Pons (tissue), 1 donor: ENCODE results near the gene OR4D9.
"Not testable (repeated sequence)": the region's sequence is repeated elsewhere in the genome, so short reads cannot be mapped to it uniquely, and the experiment has no call there.

Experiments
- DNase-seq: peaks from one replicate; pipeline ENCODE4 v3.0.0-alpha.2; 2016; ENCODE audit warnings: low spot score

OR4D9 gene

DNA sequence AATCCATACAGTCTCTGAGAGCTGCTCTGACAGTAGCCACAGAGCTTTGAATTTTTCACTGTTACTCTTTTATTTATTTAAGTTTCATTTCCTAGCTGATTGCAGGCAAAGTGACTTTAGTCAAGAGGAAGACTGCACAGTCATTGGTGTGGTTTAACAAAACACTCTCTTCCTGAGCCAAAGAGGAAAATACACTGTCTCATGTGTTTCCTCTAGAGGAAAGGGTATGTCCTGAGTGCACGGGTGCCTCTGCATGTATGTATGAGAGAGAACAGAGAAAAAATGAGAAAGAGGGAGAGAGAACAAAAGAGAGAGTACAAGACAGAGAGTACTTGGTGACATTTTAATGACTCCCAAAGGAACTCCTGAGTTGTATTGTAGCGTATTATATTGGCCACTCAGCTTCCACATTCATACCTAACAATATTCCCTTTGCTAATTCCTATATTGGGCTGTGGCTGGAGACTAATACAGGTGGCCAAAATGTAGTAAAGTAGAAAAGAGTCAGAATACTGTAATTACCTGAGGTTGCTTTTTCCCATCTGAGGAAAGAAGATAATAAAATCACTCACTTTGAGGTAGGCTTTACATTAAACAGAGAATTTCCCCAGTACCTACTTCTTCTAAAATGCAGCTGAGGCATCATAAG lies at the start of gene OR4D9:
Gene OR4D9 (plus strand): TSS at position 599 of the 649 bp plus-strand sequence. CDS start 3,374 bp downstream, outside the sequence.
- DNase-seq: peak; percentile 19

DNA sequence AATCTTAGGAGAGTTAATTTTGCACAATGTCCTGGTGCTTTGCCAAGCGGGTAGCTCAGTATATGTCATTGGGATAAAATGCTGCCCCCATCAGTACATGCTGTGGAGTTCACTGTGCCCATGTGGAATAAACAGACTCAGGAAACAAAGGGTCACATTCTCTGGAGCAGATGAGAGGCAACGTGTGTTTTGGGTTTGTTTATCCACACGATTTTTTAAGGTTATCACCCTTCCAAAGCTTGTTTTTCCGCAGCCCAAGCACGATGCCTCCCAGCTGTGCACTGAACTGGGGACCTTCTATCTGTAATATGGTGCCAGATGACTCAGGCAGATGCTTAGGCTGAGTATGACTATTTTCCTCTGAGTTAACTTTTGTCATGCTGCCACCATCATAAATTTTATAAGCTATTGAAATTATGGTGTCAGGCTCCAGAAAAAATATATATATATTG lies 48.1 kb upstream of the OR4D9 start:
- no peak for DNase-seq

DNA sequence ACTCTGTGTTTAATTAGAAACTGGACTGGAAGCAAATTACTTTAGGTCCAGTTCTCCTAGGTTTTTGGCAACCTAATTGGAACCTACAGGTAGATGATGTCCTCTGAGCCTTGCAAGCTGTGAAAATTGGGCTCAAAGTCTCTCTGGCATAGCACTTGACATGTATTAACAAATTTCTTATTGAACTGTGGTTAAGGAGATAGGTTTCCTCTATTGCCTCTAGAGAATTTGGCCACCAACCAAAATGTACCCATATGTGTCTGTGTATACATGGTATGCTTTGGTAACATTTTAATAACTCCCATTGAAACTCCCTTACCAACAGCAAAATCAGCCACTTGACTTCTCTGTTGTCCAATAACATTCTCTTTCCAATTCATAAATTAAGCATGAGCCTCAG lies 38.3 kb upstream of the OR4D9 start, which contains the start of gene OR4D10:
Gene OR4D10 (plus strand): TSS at position 301 of the 400 bp plus-strand sequence. CDS start 4,115 bp downstream, outside the sequence.
- no peak for DNase-seq

DNA sequence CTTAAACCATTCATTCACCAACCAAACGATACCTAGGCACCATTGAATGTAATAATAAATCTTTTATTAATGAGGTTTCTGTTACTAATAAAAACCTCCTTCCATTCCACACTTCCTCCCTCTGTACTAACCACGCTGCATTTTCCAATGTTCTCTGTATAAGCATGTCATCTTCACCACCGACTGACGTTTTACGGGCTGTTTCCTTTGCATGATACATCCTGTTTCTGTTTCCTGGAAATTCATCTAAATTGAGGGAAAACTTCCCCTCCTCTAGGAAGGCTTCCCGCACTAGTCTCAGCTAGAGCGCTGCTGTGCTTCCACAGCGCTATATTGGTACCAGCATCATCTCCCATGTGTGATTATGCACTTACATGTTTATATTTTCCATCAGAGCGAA lies 36.2 kb upstream of the OR4D9 start:
- no peak for DNase-seq

DNA sequence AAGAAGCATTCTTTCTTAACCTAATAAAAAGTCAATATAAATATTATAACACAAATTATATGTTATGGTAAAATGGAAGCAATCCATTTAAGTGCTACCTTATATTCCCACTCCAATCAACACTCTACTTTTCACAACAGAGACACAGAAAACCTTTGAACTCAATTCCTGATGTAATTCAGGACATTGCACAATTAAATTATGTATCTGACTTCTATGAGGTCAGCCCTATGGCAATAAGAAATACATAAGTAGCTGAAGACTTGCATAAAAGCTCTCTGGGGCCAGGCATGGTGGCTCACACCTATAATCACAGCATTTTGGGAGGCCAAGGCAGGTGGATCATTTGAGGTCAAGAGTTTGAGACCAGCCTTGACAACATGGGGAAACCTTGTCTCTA lies 31.4 kb upstream of the OR4D9 start:
- DNase-seq: no peak

DNA sequence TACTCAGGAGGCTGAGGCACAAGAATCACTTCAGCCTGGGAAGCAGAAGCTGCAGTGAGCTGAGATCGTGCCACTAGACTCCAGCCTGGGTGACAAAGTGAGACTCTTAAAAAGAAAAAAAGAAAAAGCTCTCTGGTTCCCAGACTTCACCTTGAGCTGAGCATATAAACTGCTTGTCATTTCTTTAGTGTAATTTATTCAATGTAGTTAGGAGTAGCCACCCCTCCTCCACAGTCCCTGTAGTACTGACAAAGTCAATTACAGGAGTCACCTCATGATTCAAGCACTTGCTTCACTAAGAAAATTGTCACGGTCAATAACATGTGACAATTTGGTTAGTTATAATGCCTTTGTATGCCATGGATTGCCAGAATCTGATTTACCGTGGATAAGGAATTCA lies 31.0 kb upstream of the OR4D9 start:
- DNase-seq: no peak

DNA sequence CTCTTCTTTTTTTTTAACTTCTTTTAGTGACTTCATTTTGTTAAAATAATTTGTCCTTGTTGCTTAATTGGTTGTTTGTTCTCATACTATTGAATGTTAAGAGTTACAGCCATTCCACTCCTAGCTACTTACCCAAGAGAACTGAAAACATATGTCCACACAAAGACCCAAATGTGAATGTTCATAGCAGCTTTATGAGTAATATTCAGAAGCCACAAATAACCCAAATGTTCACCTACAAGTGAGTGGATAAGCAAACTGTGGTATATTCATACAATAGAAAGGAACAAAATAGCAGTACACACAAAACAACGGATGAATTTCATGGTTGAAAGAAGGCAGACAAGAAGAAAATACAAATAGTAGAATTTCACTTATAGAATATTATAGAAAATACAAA lies 9.4 kb upstream of the OR4D9 start:
- no peak for DNase-seq

DNA sequence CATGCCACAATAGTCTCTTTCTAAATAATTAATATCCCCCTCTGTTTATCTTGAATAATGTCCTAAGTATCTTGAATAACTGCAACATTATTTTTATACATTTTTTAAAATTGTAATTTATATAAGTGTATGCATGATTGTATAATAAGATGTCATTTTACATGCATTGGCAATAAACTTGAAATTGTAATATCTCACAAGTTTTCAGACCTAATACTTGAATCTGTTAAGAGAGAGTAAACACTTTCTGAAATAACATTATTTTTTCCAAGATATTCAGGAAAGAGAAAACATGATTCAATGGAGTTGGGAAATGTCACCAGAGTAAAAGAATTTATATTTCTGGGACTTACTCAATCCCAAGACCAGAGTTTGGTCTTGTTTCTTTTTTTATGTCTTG lies 8.1 kb upstream of the OR4D9 start, which contains the start of gene OR4D11:
Gene OR4D11 (plus strand): TSS at position 301 of the 400 bp plus-strand sequence. CDS start 0 bp downstream, at position 301.
- DNase-seq: no peak

DNA sequence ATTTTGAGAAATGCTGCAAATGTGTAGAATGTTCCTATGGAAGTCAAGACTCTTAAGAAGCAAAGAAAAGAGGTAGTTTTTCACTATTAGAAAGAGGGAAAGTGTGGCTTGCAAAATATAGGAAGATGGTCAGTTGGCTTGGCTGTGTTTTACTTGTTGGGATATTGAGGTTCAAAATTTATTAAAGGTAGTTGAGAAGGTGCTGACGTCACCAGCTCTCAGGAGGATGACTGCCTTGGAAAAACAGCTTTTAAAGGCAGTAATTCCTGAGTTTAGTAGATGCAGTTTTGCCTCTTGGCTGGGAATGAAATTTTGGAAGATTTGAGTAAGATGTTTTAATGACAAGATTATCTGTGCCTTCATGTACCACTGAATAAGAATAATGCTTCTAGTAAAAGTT lies 336 bp downstream of the OR4D9 start:
- no peak for DNase-seq

DNA sequence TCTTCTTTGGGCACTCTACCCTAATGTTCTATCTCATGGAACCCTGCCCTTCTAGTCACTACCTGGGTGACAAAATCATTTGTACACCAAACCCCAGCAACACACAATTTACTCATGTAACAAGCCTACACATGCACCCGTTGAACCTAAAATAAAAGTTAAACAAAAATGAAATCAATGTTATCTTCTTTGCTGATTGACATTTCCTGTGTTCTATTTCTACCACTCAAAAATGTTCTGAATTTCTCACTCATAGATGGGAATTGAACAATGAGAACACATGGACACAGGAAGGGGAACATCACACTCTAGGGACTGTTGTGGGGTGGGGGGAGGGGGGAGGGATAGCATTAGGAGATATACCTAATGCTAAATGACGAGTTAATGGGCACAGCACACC lies 8.8 kb downstream of the OR4D9 start:
- DNase-seq: not testable (repeated sequence)

DNA sequence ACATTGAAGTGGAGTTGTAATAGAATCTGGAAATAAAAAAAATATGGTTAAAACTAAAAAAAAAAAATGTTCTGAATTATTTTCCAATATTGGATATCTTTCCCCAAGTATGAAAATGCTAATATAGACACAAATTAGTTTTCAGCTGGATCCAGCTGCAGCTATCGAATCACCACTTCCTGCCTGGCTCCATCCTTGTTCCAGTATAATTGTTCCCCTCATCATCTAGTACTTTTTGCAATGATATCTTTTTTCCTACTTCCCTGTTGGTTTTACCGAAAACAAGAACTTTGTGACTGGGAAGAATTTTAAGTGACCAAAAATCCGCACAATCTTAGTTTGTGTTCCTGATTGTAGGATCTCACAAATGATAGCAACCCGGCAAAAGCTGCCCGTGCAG lies 9.4 kb downstream of the OR4D9 start:
- no peak for DNase-seq

DNA sequence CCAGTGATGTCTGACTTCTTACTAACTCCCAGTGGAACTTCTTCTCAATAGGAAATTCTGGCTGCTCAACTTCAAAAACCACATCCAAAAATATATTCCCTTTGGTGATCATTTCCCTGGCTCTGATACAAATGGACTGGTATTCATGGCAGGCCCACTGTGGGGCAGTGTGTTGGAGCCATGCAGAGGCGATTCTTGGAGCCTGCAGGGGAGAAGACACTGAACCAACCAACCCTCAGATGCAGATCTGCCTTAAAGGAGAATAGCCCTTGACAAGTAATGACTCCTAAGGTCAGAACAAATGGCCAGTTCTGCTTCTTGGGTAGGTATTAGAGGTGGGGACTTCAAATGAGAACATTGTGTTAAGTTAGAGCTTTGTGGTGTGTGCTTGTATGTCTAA lies 12.2 kb downstream of the OR4D9 start:
- DNase-seq: no peak

DNA sequence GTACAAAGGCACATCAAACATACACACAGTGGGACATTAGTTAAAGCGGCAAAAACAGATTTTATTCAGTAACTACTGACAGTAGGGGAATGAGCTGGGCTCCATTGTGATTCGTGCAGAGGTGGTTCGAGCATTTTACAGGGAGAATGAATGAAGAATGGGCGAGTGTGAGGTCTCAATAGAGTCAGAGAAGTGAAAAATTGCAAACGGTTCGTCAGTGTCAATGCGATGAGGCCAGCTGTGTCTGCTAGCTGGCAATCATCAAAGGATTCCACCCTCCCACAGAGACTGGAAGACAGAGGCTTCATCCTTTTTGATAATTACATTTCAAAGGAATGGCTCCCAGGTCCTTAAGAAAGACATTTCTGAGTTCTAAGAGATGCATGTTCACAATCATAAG lies 17.4 kb downstream of the OR4D9 start:
- no peak for DNase-seq

DNA sequence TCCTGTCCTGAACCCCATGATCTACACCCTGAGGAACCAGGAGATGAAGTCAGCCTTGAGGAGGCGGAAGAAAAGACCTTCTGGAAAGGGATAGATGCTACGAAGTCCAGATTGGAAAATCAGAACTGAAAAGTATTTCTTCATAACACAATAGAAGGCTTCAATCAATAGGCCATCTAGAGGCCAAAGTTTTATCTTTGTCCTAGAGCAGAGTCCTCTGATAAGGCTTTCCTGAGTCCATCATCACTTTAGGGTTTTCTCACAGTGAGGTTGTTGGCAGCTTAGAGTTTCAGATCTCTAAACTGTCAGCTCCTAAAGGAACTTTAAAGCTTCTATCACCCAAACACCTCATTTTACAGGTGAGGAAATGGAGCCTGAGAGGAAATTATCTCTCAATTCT lies 21.3 kb downstream of the OR4D9 start:
- no peak for DNase-seq

DNA sequence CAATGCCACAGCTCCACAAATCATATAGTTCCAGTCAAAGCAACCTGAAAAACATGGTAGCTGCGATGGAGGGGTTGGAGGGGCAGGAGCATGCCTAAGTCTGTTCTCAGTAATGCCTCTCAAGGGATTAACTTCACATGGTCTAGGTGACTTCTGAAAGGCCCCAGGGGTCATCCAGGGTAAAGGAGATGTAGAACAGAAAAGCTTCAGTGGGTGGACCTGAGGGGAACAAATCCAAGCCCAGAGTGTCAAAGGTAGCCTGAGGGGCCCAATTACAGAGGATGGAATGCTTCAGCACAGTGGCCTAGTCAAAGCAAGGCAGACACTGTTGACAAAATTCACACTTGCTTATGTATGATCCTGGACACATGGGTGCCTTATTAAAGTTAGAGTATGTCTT lies 23.3 kb downstream of the OR4D9 start:
- no peak for DNase-seq

DNA sequence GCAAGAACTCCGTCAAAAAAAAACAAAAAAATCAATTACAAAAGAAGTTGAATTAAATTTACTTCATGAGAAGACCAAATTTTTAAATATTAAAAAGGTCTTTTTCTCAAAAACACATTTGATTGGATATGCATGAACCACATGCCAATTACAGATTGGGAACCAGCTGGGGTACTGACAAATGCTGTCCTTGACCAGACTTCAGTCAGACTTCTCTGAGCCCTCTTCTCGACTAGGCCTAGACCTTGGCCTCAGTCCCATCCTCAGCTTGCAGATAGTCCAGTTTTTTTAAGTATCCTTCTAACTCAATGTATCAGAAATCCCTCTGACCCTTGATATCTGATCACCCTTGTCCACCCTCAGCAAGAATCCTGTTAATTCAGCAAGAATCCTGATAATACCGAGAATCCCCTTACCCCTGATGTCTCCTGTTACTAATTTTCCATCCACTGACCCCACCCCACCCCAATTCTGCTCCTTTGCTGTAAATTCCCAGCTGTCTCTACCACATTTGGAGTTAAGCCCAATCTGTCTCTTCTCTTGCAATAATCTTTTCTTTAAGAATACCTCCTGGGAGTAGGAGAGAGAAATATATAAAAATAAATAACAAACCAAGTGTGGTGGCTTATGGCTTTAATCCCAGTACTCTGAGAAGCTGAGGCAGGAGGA lies 30.9 kb downstream of the OR4D9 start:
- no peak for DNase-seq

DNA sequence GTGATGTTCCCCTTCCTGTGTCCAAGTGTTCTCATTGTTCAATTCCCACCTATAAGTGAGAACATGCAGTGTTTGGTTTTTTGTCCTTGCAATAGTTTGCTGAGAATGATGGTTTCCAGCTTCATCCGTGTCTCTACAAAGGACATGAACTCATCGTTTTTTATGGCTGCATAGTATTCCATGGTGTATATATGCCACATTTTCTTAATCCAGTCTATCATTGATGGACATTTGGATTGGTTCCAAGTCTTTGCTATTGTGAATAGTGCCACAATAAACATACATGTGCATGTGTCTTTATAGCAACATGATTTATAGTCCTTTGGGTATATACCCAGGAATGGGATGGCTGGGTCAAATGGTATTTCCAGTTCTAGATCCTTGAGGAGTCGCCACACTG lies 32.4 kb downstream of the OR4D9 start:
- DNase-seq: not testable (repeated sequence)

DNA sequence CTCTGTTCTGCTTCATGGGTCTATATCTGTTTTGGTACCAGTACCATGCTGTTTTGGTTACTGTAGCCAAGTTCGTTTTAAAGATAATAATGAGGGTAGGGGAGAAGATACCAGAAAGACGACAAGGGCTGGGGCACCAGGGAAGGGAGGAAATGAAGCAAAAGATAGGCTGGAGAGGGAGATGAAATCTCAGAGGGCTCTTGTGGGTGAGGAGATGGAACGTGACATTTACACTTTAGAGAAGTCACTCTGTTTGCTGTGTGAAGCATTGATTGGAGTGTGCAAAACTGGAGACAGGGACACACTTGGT lies 33.5 kb downstream of the OR4D9 start:
- DNase-seq: no peak

DNA sequence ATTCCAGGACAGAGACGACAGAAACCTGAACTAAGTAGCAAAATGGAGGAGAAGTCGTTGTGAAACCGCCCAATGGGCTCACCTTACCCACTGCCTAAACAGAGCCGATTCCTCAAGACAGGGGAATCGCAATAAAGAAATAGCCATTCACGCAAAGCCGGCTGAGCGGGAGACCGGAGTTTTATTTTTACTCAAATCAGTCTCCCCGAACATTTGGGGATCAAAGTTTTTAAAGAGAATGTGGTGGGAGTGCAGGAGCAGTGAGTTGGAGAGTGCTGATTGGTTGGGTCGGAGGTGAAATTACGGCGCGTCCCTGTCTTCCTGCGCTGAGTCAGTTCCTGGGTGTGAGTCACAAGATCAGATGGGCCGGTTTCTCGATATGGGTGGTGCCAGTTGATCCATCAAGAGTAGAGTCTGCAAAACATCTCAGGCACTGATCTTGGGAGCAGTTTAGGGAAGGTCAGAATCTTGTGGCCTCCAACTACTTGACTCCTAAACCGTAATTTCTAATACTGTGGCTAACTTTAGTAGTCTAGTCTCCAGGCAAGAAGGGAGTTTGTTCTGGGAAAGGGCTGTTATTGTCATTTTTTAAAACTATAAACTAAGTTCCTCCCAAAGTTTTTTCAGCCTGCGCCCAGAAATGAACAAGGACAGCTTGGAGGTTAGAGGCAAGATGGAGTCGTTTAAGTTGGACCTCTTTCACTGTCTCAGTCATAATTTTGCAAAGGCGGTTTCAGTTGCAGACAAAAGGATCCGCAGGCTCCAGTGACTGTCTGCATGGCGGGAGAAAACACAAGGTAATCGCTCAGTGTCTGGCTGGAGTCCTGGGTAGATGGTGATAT lies 34.1 kb downstream of the OR4D9 start:
- DNase-seq: no peak

DNA sequence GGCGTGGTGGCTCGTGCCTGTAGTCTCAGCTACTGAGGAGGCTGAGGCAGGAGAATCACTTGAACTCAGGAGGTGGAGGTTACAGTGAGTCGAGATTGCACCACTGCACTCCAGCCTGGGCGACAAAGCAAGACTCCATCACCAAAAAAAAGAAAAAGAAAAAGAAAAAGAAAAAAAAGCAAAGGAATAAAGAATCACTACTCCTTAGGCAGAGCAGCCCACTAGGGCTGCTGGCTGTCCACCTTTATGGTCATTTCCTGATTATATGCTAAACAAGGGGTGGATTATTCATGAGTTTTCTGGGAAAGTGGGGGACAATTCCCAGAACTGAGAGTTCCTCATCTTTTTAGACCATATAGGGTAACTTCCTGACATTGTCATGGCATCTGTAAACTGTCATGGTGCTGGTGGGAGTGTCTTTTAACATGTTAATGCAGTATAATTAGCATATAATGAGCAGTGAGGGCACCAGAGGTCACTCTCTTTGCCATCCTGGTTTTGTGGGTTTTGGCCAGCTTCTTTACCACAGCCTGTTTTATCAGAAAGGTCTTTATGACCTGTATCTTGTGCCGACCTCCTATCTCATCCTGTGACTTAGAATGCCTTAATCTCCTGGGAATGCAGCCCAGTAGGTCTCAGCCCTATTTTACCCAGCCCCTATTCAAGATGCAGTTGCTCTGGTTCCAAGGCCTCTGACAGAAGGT lies 36.4 kb downstream of the OR4D9 start:
- not testable (repeated sequence) for DNase-seq

DNA sequence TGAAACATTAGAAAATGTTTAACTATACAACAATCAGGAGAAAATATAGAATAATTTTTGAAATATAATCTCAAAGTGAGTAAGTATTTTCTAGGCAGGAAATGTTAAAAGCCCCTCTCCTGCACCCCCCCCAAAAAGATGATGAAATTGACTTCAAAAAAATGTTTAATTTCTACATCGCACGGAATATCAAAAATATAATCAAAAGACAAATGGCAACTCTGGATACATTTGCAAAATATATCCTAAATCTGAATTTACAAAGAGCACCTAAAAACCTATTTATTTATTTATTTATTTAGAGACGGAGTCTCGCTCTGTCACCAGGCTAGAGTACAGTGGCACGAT lies 36.9 kb downstream of the OR4D9 start:
- DNase-seq: no peak

DNA sequence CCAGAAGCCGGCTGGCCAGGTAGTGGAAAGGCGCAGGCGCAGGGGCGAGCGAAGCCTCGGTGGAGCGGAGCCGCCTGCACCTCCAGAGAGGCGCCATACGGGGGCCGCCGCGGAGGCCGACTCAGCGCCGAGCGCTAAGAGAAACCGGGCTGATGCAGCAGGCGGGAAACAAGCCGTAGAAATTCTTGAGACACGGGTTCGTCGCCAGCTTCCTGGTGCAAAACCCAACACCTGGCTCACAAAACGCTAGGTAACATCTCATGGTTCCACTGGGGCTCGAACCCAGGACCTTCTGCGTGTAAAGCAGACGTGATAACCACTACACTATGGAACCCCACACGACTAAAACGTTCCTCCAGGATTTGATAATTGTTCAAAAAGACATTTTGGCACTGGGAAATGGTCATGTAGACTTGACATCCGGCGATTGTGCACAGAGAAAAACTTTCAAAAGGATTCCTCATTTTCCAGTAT lies 39.1 kb downstream of the OR4D9 start:
- peak; percentile 92 for DNase-seq
